GM12875 (cell line): ENCODE measurements around the gene CTTNBP2.

Source experiments
- H3K4me3 ChIP-seq: one replicate; pipeline ENCODE4 v1.5.1; 2011; ENCODE audit warnings: low read depth, low read length, control low read depth
- CTCF ChIP-seq: IDR thresholded peaks from 2 replicates; pipeline ENCODE4 v1.5.1; 2011; ENCODE audit warnings: low read depth, mild to moderate bottlenecking, control low read depth, inconsistent platforms, low read length, moderate library complexity, borderline replicate concordance; ENCODE audit not compliant: insufficient read depth

Gene CTTNBP2

GRCh38 chr7:117806011-117806410, 67.2 kb downstream of the CTTNBP2 start:
- no peak for TF ChIP-seq CTCF
- no peak overlapping the region for H3K4me3 ChIP-seq

GRCh38 chr7:117805241-117805640, 68.0 kb downstream of the CTTNBP2 start:
- no peak overlapping the region for H3K4me3 ChIP-seq
- no peak for TF ChIP-seq CTCF

- H3K4me3 ChIP-seq: no peak overlapping the region
- TF ChIP-seq CTCF: no peak
These were observed 69.8 kb downstream of the CTTNBP2 start for GRCh38 chr7:117803476-117803875.

- no peak for TF ChIP-seq CTCF
- H3K4me3 ChIP-seq: no peak overlapping the region
These were observed 70.6 kb downstream of the CTTNBP2 start for GRCh38 chr7:117802660-117803059.

- TF ChIP-seq CTCF: no peak
- H3K4me3 ChIP-seq: no peak overlapping the region
These were observed 72.4 kb downstream of the CTTNBP2 start for GRCh38 chr7:117800841-117801240.

DNA sequence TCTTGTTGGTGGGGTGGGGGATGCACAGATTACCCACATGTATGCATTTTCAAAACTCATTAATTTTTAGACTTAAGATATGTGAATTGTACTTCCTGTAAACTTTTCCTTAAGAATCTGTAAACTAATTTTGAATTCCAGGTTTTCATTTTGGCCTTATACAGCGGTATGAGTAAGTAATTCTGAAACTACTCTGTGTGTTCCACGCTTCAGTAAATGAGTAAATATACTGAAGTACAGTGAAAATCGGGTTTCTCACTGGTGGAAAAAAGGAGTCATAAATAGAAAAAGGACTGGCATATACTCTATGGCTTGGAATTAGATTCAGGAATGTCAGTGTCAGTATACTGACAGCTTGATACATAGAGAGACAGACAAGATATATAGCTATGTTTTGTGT, 72.8 kb downstream of the CTTNBP2 start:
- TF ChIP-seq CTCF: no peak
- no peak overlapping the region for H3K4me3 ChIP-seq

DNA sequence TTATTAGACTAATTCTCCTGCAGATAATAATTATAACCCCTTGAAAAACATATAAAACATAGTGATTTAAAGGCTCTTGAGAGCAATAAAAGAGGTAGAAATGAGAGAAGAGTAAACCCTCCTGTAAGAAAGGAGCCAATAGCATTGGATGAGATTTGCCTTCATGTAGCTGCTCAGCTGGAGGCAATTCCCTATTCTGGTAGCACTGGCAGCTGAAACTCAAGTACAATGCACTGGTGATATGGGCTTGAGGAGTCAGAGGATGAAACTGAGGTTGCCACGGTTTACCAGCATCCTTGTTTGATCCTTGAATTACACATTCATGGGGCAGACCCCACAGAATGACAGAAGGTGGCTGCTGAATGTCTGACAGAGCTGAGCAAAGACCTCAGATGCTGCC, 76.4 kb downstream of the CTTNBP2 start:
- H3K4me3 ChIP-seq: no peak overlapping the region
- no peak for TF ChIP-seq CTCF
